ENCODE data around the gene ZNF292.
"Not testable (repeated sequence)": the region's sequence is repeated elsewhere in the genome, so short reads cannot be mapped to it uniquely, and the experiment has no call there.

The ZNF292 gene

GRCh38 chr6:87222676-87223075 lies 67.3 kb downstream of the ZNF292 start:
- no peak for DNase-seq

DNA sequence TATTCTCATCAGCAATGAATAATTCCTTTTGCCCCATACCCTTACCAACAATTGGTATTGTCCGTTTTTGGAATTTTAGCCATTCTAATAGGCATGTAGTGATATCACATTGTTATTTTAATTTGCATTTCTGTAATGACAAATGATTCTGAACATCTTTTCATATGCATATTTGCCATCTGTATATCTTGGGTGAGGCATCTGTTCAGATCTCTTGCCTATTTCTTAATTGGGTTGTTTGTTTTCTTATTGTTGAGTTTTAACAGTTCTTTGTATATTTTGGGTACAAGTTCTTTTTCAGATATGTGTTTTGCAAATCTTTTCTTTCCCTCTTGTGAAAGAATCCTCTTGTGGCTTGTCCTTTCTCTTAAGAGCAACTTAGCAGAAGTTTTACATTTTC lies 69.6 kb downstream of the ZNF292 start:
- DNase-seq, result no peak

DNA sequence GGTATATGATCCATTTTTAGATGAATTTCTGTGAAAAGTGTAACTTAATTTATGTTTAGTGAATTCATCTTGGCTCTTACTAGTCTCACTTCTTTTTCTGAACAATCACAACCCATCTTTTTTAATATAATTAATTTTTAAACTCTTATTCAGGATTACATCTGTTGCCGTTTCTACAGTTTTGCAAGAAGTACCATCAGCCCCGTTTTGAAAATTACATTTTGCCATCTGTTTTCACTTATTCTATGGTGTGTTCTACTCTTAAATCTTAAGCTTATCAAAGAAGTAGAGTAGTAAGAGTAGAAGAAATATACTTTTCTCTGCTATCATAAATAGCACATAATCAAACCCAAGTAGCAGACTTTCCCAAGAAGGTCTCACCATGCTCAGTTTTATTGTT lies 70.1 kb downstream of the ZNF292 start:
- no peak for DNase-seq

GRCh38 chr6:87225937-87226336 lies 70.6 kb downstream of the ZNF292 start:
- no peak for DNase-seq

DNA sequence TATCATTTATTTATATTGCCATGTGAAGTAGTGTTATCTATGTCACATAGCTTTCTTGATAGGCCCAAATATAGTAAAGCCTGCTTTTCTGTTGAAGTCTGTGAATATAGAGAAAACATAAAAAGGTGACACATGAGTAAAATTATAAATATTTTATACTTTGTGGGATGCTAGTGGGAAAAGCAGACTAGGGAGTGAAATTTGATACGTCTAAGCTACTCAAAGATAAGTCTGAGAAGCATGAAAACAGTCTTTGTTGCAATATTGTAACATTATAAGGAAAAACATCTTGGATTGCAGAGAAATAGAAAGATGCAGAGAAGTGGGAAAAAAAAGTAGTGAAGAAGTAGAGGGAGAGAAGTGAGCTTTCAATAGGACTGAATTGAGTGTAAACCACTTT lies 75.4 kb downstream of the ZNF292 start:
- no peak for DNase-seq

DNA sequence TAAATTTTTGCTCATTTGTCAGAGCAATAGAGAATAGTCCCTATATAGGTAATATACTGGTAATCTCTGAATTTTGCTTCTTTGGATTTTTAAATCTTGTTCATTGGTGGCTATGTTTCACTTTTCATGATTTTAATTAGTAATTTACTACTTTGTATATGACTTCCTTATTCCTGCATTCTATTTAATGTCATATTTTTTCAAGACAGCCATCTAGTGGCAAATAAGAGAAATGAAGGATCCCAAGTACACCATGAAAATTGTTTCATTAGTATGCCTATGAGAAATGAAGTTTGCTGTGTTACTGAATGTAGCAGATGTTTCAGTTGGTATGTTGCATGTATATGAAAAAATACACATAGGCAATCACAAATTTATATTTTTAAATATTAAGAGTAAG lies 82.4 kb downstream of the ZNF292 start:
- DNase-seq, result peak; percentile 62

- not testable (repeated sequence) for DNase-seq
Observed at GRCh38 chr6:87239098-87239635, 83.8 kb downstream of the ZNF292 start.

DNA sequence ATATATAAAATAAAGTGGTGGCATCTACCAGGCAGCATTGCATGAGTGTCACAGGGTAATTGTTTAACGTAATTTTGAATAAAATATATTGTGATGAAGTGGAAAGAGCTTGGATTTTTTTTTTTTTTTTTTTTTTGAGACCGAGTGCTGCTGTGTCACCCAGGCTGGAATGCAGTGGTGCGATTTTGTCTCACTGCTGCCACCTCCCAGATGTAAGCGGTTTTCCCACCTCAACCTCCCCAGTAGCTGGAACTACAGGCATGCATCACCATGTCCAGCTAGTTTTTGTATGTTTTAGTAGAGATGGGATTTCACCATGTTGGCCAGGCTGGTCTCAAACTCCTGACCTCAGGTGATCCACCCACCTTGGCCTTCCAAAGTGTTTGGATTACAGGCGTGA lies 85.9 kb downstream of the ZNF292 start:
- no peak for DNase-seq

DNA sequence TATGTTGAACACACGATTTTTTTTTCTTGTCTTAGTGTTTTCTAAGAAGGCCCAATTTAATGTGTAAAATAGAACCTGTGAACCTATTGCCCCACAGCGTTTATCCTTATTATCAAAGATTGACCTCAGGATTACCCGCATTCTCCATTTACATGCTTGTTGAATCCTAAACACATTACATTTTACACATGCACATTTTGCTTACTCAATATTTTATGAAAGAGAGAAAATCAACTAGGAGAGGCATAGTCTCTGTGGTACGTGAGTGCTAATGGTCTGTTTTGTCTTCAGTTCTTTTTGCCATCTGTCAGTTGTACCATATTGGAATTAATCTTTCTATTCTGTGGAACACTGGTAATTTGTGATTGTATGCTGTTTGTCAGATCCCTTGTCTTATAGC lies 86.9 kb downstream of the ZNF292 start:
- DNase-seq, result no peak

DNA sequence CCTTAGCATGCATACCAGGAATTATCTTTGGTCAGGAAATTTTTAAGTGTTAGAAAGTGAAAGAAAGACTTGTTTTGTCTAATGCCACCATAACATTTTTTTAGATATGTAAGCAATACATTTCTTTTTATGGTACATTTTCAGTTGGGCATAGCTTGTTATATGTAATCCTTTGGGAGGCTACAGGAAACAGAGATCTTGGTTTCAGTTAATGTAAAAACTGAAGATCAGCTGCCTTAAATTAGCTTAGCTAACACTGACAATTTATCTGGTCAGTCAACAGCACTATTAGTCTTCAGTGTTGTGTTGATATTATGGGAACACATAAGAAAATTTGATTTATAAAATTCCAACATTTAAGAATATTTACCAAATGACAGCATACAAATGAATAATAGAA lies 88.4 kb downstream of the ZNF292 start:
- DNase-seq, result no peak

- DNase-seq, result no peak
Observed at GRCh38 chr6:87244380-87244779, 89.0 kb downstream of the ZNF292 start.

GRCh38 chr6:87250019-87250418 lies 94.7 kb downstream of the ZNF292 start:
- no peak for DNase-seq

- no peak for DNase-seq
Observed at GRCh38 chr6:87251225-87251624, 95.9 kb downstream of the ZNF292 start.

GRCh38 chr6:87251725-87252124 lies 96.4 kb downstream of the ZNF292 start:
- DNase-seq, result no peak

- no peak for DNase-seq
Observed at GRCh38 chr6:87257046-87257445, 101.7 kb downstream of the ZNF292 start.

DNA sequence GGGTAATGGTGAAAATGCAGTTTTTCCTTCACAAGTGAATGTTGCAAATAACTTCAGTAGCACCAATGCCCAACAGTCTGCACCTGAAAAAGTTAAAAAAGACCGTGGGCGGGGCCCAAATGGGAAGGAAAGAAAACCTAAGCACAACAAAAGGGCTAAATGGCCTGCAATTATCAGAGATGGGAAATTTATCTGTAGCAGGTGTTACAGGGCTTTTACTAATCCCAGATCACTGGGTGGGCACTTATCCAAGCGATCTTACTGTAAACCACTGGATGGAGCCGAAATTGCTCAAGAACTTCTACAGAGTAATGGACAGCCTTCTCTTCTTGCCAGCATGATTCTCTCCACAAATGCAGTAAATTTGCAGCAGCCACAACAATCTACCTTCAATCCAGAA lies 102.2 kb downstream of the ZNF292 start:
- DNase-seq, result no peak

DNA sequence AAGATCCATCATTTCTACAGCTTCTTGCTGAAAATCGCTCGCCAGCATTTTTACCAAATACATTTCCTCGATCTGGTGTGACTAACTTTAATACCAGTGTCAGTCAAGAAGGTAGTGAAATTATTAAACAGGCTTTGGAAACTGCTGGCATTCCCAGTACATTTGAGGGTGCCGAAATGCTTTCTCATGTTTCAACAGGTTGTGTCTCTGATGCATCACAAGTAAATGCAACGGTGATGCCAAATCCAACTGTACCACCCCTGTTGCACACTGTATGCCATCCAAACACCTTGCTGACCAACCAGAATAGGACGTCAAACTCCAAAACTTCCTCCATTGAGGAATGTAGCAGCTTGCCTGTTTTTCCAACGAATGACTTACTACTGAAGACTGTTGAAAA lies 102.6 kb downstream of the ZNF292 start:
- DNase-seq, result no peak

DNA sequence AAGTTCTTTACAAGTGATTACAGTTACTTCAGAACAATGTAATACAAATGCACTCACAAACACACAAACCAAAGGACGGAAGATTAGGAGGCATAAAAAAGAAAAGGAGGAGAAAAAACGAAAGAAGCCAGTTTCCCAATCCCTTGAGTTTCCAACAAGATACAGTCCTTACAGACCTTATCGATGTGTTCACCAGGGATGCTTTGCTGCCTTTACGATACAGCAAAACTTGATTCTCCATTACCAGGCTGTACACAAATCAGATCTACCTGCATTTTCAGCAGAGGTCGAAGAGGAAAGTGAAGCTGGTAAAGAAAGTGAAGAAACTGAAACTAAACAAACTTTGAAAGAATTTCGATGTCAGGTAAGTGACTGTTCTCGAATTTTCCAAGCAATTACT lies 104.4 kb downstream of the ZNF292 start:
- no peak for DNase-seq

DNA sequence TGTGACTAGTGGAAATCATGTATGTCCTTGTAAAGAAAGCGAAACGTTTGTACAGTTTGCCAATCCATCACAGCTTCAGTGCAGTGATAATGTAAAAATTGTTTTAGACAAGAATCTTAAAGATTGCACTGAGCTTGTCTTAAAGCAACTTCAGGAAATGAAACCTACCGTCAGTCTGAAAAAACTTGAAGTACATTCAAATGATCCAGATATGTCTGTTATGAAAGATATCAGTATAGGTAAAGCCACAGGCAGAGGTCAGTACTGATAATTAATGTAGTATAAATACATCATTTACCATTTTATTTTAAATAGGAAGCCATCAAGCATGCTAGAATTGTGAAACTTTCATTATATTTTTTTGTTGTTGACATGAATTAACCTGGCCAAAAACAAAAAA lies 106.2 kb downstream of the ZNF292 start:
- DNase-seq, result no peak

GRCh38 chr6:87264481-87264880 lies 109.1 kb downstream of the ZNF292 start:
- no peak for DNase-seq

GRCh38 chr6:87274660-87275274 lies 119.4 kb downstream of the ZNF292 start:
- no peak for DNase-seq

GRCh38 chr6:87276624-87277023 lies 121.3 kb downstream of the ZNF292 start:
- DNase-seq, result no peak

DNA sequence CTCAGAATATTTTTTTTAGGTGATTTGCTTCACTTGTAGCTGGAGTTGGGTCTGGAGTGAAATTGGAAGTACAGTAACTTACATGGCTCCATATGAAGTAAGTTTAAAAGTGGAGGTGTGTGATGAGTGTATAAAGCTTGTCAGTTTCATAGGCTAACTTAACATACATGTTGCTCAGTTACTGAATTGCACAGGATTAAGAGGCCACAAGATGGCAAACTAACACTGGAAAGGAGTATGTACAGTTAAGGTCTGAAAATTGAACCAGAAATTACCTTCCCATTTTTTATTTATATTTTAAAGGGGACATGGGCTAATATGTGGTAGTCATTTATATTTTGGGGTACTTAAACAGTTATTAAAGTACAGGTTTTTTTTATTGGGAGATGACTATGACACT lies 121.8 kb downstream of the ZNF292 start:
- DNase-seq, result peak; percentile 71

GRCh38 chr6:87279196-87279595 lies 123.8 kb downstream of the ZNF292 start:
- no peak for DNase-seq

- no peak for DNase-seq
Observed at GRCh38 chr6:87281426-87281825, 126.1 kb downstream of the ZNF292 start.

Data from OCI-M1 (cell line).